Large intestine (tissue), 12 donors: ENCODE data around the gene DNAJC6. TPM values are rescaled to one million over a fixed set of nuclear protein-coding genes. Genes with fewer than 3 reads are reported as not detected.

Source experiments
- DNase-seq, 2 donors: peaks; one replicate each; pipeline versions ENCODE4 v3.0.0 to v3.0.0-alpha.2; 2013
- H3K27ac ChIP-seq: one replicate; pipeline ENCODE4 v1.5.1; 2013; ENCODE audit warnings: low read length
- H3K27me3 ChIP-seq: 2 replicates; pipeline ENCODE4 v1.6.1; 2013; ENCODE audit warnings: low read length; ENCODE audit not compliant: control insufficient read depth, insufficient read depth
- H3K36me3 ChIP-seq: 2 replicates; pipeline ENCODE4 v1.6.1; 2013; ENCODE audit warnings: low read length; ENCODE audit not compliant: control insufficient read depth, insufficient read depth
- H3K4me1 ChIP-seq: one replicate; pipeline ENCODE4 v1.6.1; 2013; ENCODE audit warnings: low read length; ENCODE audit not compliant: control insufficient read depth, insufficient read depth
- H3K4me3 ChIP-seq: one replicate; pipeline ENCODE4 v1.5.1; 2013; ENCODE audit warnings: low read length
- H3K9me3 ChIP-seq: one replicate; pipeline ENCODE4 v1.6.1; 2013; ENCODE audit warnings: mild to moderate bottlenecking, low read depth, low read length, moderate library complexity; ENCODE audit not compliant: control insufficient read depth
- WGBS: methylation state at CpG from one replicate; pipeline ENCODE4 v1.1.5; 2013; ENCODE audit warnings: low lambda C conversion rate; ENCODE audit not compliant: insufficient coverage; 5-methylcytosine and 5-hydroxymethylcytosine counted together
- long read RNA-seq, 11 donors: transcript quantifications; one replicate each; lab custom pipeline, GENCODE V29; 2026
- polyA plus RNA-seq: library from polyadenylated mRNA; unstranded; fragments of 120-200 nt; gene quantifications from one replicate; pipeline ENCODE4 v1.2.1, GENCODE V29; 2013

The DNAJC6 gene
- 8.6 TPM for polyA plus RNA-seq
- long read RNA-seq, donor 1, result 0 reads
- long read RNA-seq, donor 2, partial matches to known transcripts, result 0 of 2 reads
- long read RNA-seq, donor 2, other reads (novel, unspliced or antisense), result 0 of 2 reads
- long read RNA-seq, donor 3, result 0 reads
- long read RNA-seq, donor 4, result 0 reads
- long read RNA-seq, donor 5, result 0 reads
- long read RNA-seq, donor 6, result 0 reads
- long read RNA-seq, donor 7, result 0 reads
- long read RNA-seq, donor 8, result 0 reads
- long read RNA-seq, donor 9, result 0 reads
- long read RNA-seq, donor 10, result 0 reads
- long read RNA-seq, donor 11, result 0 reads

DNA sequence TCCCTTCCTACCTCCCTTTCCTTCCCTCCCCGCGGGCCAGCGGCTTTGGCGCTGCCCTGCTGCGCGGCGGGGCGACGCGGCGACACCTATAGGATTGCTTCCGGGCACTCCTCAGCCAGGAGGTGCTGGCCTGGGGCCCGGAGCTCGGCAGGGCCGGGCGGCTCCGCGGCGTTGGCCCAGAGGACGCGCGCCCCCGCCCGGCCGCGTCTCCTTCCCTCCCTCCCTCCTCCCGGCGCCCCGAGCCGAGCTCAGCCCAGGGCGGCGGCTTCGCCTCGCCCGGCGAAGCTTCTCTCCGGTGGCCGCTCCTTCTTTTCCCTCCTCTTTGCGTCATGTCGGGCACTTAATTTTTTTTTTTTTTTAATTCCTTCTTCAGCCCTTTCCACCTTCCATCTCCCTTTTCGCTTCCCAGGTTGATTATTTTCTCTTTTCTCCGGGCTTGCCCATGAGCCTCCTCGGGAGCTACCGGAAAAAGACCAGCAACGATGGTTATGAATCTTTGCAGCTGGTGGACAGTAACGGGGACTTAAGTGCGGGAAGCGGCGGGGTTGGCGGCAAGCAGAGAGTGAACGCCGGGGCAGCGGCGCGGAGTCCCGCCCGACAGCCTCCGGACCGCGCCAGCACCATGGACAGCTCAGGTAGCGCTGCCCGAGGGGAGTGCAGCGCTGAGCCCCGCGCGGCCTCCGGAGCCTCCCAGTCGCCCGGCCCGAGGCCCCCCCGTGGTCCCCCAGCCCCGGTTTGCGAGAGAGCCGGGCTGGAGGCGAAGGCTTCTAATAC lies at the start of gene DNAJC6:
DNAJC6 (plus strand) TSS at position 240 of the 774 bp plus-strand sequence; CDS start at position 443, 203 bp downstream.
- peaks cover 18% of the 10 kb centered on the region for H3K27me3 ChIP-seq
- no peaks in the 10 kb centered on the region for H3K9me3 ChIP-seq
- DNase-seq, result peak; percentile 57 to 80
- H3K27ac ChIP-seq, result no peak within 1 kb of the TSS
- peak within 1 kb of the TSS; percentile 45 for H3K4me3 ChIP-seq
- H3K36me3 ChIP-seq, result no peaks in the 10 kb centered on the region
- peaks cover 3% of the 10 kb centered on the region for H3K4me1 ChIP-seq
- WGBS, result 0% methylated on average over 8 of the region's 75 CpGs

DNA sequence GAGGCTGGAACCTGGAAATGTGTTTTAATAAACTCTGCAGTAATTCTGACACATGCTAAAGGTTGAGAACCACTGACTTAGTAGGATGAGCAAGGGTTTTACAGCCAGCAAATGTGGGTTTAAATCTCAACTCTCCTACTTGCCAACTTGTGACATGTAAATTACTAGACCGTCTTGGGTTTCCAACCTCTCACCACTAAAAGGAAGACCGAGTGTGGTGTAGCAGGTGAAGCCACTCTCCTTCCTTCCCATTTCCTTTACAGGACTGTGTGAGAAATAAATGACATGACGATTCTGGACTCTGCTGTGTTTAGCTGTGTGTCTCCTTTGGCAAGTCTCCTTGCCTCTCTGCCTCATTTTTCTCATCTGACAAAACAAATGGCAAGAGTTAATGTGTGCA lies 49.5 kb upstream of the DNAJC6 start:
- WGBS, result no CpG with 5 or more reads among the region's 3 CpGs
- no peak for DNase-seq
- Histone ChIP-seq H3K4me3 (no peak overlapping the region), H3K36me3 (no peaks in the 10 kb centered on the region), H3K27me3 (peaks cover 18% of the 10 kb centered on the region), H3K9me3 (no peaks in the 10 kb centered on the region), H3K4me1 (peaks cover 6% of the 10 kb centered on the region), H3K27ac (no peak overlapping the region)

DNA sequence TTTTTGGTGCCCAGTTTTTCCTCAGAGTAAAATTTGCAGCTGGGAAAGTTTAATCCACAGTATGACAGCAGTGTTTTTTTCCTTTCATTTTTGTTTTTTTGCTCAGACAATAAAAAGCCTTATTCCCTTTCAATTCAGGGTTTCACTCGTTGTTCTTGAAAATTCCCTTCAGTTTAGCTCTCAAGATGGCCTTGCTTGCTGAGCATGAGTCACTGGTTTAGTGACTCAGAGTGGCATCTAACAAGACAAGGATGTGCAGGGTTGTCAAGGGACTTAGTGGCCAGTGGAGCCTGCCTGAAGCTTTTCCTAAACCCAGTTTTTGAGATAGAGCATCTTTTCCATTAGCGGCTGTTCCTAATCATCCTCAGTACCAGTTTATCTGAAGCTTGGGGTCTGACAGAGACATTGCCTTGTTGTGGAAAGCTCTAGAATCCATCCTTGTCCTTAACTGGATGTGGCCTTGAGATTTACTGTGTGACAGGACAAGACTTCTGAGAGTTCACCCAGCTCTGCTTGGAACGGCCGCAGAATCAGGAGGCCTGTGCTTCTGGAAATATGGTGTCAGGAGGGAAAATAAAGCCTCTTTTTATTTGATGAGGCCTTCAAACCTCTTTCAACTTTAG lies 48.4 kb upstream of the DNAJC6 start:
- H3K9me3 ChIP-seq, result no peaks in the 10 kb centered on the region
- H3K27me3 ChIP-seq, result peaks cover 18% of the 10 kb centered on the region
- no peak for DNase-seq
- H3K36me3 ChIP-seq, result no peaks in the 10 kb centered on the region
- no peaks in the 10 kb centered on the region for H3K4me1 ChIP-seq
- WGBS, result no CpG with 5 or more reads among the region's 4 CpGs
- no peak overlapping the region for H3K4me3 ChIP-seq
- H3K27ac ChIP-seq, result no peak overlapping the region

DNA sequence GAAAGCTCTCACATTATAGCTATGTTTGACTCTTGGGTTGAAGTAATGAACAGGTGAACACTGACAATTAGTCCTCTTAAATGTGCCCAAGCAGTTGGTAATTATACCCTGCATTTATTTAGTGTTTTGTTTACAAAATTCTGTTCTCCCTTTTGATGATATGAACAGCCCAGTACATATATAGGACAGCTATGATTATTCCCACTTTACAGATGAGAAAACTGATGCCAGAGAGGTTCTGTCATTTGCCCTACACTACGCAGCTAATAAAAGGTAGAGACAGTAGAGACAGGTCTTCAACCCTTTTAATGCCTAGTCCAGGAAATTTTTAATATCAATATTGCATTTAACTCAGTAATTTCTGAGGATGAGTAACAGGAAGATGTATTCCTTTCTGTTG lies 46.1 kb upstream of the DNAJC6 start:
- no peaks in the 10 kb centered on the region for H3K36me3 ChIP-seq
- no peaks in the 10 kb centered on the region for H3K9me3 ChIP-seq
- no peaks in the 10 kb centered on the region for H3K4me1 ChIP-seq
- H3K4me3 ChIP-seq, result no peak overlapping the region
- H3K27ac ChIP-seq, result no peak overlapping the region
- WGBS, result no CpG with 5 or more reads among the region's 1 CpG
- DNase-seq, result no peak
- H3K27me3 ChIP-seq, result peaks cover 21% of the 10 kb centered on the region

DNA sequence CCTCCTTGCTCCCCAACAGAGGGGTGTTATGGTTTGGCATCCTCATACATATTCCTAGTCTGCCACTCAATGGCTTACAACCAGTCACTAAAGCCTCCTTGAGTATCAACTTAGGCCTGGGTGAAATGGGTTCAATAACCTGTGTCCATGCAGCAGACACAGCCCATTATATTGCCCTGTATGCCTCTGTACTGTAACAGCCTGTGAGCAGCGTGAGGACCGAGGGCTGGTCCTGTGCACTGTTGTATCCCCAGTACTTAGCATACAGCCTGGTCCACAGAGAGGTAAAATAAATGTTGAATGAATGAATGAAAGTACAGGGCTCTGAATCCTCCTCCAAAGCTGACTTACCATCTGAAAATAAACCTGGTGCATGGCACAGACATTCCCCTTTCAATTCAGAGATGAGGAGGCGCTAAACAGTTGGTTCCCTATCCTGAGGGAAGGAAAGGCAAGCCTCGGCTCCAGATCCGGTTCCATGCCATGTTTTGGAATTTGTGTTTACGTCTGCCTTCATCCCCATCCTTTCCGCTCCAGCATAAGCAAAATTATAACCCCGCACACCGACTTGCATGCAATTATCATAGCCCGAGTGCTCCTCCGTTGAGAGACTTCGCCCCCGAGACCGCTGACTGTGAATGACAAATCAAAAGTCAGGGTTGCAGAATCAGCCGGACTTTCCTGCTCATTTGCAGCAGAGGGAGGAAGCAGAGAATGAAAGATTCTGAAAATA lies 45.0 kb upstream of the DNAJC6 start:
- no peaks in the 10 kb centered on the region for H3K4me1 ChIP-seq
- peak; percentile 12 to 48 for DNase-seq
- H3K36me3 ChIP-seq, result no peaks in the 10 kb centered on the region
- no peak overlapping the region for H3K27ac ChIP-seq
- peaks cover 21% of the 10 kb centered on the region for H3K27me3 ChIP-seq
- H3K9me3 ChIP-seq, result no peaks in the 10 kb centered on the region
- no peak overlapping the region for H3K4me3 ChIP-seq
- WGBS, result no CpG with 5 or more reads among the region's 15 CpGs

DNA sequence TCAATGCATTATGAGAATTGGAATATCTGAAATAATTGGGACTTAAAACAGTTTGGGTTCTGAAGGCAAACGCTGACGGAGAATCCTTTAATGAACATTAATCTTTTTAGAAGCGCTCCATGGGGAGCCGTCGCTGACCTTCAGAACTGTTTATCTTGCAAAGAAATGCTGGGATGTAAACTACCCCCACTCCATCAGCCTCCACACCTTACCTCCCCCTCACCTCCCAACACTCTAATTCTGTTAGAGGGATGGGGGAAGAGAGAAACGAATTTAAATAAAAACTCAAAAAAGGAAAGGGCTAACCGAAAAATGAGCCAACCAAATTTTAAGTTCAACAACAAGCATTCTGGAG lies 44.1 kb upstream of the DNAJC6 start:
- Histone ChIP-seq H3K4me3 (peak overlapping the region; percentile 48), H3K4me1 (no peaks in the 10 kb centered on the region), H3K27me3 (peaks cover 21% of the 10 kb centered on the region), H3K9me3 (no peaks in the 10 kb centered on the region), H3K27ac (no peak overlapping the region), H3K36me3 (no peaks in the 10 kb centered on the region)
- no CpG with 5 or more reads among the region's 7 CpGs for WGBS
- DNase-seq, result no peak

DNA sequence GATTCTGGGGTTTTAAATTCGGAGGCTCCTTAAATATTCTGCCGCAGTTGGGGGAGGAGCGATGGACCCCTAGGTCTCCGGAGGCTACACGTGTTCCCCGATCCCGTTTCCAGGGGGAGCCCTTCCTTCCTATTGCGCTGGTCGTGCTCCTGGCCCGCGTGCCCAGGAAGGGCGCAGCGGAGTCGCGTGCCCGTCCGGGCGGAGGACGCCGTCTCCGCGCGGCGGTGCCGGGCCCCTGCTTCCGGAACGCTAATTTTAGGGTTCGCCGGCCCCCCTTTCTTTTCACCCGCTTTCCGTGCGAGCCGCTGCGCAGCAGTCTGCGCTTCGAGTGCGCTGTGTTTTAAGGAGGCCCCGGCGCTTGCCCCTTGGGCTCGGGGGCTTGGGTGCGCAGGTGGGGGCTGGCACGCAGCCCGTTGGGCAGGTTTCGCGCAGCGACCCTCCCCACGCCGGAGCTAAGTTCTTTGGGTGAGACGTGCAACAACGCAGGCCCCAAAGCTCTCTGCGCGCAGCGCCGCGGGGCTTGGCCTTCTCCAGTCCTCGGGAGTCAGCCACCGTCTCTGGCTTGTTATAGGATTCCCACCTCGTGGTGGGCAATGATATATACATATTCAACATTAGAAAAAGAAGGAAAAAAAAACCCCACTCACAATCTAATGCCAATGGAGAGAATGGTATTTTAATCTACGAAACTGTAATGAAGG lies 43.5 kb upstream of the DNAJC6 start:
- H3K9me3 ChIP-seq, result no peaks in the 10 kb centered on the region
- peak; percentile 11 to 59 for DNase-seq
- no peak overlapping the region for H3K27ac ChIP-seq
- WGBS, result no CpG with 5 or more reads among the region's 59 CpGs
- H3K27me3 ChIP-seq, result peaks cover 21% of the 10 kb centered on the region
- H3K36me3 ChIP-seq, result no peaks in the 10 kb centered on the region
- H3K4me1 ChIP-seq, result no peaks in the 10 kb centered on the region
- H3K4me3 ChIP-seq, result peak overlapping the region; percentile 48

DNA sequence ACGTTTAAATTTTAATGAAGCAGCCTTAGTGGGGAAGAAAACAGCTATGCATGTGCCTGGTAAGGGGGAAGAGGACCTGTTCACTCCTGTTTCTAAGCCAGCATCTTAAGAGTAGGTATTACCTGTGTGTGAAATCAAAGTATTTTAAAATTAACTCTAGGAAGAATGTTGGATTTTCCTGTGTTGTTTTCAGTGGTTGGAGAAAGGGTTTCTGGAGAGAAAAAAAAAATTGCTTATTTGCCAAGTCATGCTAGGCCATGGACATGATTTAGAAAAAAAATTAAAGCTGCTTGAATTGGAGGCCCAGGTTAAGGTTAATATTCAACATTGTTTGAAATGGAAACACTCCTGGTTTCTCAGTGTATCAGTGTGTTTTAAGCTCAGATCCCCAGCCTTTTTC lies 42.9 kb upstream of the DNAJC6 start:
- no peak for DNase-seq
- Histone ChIP-seq H3K27me3 (peaks cover 21% of the 10 kb centered on the region), H3K4me3 (no peak overlapping the region), H3K27ac (no peak overlapping the region), H3K36me3 (no peaks in the 10 kb centered on the region), H3K9me3 (no peaks in the 10 kb centered on the region), H3K4me1 (no peaks in the 10 kb centered on the region)
- WGBS, result no CpG with 5 or more reads among the region's 1 CpG

DNA sequence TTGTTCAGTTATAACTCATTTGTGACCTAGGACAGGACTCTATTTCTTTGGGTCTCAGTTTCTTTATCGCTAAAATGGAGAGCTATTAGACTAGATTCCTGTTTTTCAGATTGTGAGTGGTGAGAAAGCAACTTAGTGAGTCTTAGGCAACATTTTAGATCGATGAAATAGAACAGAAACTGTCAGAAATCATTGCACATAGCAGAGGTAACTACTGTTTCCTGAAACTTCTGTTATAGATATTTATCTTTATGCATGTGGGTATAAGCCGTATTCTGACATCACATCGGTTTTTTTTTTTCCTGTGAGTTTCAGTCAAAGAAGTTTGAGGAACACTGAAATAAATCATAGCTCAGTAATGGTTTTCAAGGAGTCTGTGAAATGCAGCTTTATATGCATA lies 42.1 kb upstream of the DNAJC6 start:
- no peaks in the 10 kb centered on the region for H3K36me3 ChIP-seq
- no peak overlapping the region for H3K27ac ChIP-seq
- H3K9me3 ChIP-seq, result no peaks in the 10 kb centered on the region
- no peaks in the 10 kb centered on the region for H3K4me1 ChIP-seq
- no peak for DNase-seq
- WGBS, result no CpG with 5 or more reads among the region's 4 CpGs
- H3K27me3 ChIP-seq, result peaks cover 21% of the 10 kb centered on the region
- H3K4me3 ChIP-seq, result no peak overlapping the region

DNA sequence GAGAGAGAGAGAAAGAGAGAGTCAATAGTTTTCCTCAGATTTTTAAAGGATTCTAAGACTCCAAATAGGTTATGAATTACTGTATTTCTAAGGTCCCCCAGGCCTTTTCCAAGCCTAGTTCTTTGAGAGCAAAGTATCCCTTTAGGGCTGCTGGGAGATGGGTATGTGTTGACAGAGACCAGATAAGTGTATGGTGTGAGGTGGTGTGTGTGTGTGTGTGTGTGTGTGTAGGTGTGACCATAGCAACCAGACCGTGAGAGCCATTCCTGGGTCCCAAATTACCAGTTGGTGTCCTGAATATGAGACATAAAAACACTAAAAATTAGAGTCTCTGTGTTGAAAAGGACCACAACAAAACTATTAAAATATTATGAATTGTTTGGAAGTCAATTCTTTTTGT lies 41.7 kb upstream of the DNAJC6 start:
- Histone ChIP-seq H3K27ac (no peak overlapping the region), H3K9me3 (no peaks in the 10 kb centered on the region), H3K36me3 (no peaks in the 10 kb centered on the region), H3K27me3 (peaks cover 21% of the 10 kb centered on the region), H3K4me3 (no peak overlapping the region), H3K4me1 (no peaks in the 10 kb centered on the region)
- no peak for DNase-seq
- WGBS, result 67% methylated on average over 1 of the region's 1 CpG
